GM15510 (cell line): ENCODE measurements around the gene SLC39A2.

Source experiments
- POLR2A ChIP-seq: IDR thresholded peaks from 3 replicates; pipeline ENCODE4 v1.6.1; 2011; ENCODE audit warnings: borderline replicate concordance; ENCODE audit not compliant: insufficient read length; ENCODE audit errors: extremely low read depth

SLC39A2 gene

DNA sequence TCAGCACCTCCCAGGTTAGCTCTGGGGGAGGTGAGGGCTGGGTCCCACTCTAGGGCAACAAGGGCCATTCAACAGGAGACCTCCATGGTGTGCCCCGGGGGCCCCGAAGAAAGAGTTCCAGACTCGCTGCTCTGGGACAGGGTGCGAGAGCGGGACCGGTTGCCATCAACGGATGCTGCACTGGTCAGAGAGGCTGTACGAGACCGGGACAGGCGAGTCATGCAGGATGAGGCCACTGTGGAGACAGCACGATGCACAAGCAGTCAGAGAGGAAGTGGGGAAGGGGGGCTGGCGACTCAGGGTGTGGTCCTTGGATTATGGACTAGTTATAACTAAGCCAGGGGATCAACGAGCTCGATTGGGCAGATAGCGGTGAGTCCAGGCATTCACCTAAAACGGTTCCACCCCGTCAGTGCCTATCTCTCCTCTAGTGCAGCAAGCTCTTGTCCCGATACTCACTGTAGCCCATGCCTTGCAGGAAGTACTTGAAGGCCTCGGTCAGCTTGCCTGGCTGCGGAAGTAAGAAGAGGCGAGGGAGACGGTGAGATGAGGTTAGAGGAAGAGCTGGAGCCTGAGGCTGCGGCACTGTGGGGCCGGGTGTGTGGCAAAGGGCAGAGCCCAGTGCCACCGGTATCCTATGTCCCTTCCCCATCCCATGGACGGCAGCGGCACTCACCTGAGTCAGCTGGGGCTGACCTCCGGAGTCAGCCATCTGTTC, 18.6 kb downstream of the SLC39A2 start:
- TF ChIP-seq POLR2A: no peak

DNA sequence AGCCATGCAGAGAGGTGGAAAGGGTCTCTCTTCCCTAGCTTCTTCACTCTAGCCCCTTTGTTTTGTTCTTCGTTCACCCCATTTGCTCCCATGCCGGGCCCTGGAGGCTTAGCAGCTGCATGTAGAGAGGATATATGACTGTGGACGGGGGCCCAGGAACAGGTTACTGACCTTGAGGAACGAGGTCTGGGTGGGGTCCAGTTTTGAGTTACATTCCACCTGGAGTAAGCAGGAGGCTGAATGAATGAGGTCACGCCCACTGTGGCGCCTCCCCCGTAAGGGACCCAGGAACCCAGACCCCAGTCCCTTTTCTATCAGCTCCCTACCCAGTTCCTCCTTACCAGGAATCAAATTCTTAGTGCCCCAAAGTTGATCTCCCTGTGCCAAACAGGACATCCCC, 19.2 kb downstream of the SLC39A2 start:
- TF ChIP-seq POLR2A: no peak

DNA sequence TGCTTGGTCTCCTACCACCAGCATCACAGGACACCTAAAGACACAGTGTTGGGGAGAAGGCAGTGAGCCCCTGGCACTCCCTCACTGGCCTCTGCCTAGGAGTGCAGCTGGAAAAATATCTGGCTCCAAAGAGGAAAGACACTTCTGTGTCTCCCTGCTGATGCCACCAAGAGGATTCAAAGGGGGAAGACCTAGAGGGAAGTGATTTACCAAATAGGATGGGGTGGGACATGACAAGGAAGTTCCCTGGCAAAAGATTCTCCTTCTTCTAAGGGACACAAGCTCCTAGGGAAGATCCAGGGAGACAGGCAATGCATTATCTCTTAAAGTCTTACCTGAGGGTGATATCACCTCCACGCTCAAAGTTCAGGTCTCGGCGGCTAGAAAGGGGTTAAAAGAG, 19.7 kb downstream of the SLC39A2 start:
- TF ChIP-seq POLR2A: no peak

DNA sequence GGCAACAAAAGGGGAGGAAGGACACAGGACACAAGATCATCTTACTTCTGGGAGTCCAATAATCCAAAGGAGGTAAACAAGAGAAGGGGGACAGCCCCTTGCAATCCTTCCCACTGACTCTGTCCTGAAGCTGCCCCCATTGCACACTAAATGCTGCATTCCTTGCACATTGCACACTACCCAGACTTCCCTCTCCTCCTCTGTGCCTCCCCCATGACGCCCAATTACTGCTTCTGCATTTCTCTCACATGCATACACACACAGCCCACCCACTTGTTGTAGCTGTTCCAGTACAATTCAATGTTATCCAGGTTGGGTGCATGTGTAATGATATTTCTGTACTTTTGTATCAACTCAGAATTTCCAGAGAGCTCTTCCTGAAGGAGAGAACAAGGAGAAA, 20.3 kb downstream of the SLC39A2 start:
- TF ChIP-seq POLR2A: no peak

DNA sequence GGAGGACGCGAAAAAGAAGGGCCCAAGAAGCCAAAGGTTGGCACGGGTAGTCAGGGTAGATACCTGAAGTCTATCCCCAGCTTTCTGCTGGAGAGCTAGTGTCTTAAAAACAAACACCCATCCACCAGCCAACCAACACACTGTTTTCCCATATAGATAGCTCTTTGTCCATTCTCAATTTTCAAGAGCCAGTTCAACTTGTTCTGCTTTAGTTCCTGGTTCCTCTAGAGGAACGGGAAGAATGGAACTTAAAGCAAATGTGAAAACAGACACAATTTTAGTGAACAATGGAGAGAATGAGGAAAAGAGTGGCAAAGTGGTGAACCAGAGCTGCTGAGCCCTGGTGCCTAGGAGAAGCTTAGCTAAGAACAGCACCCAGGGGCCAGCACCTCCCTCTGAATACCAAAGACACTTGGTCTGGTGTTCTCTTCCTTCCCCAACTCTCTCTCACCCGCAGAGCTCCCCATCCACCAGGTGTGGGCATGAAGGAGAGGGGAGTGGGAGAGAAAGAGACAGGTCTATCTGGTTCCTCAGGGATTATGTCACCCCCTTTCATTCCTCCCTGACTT, 22.0 kb downstream of the SLC39A2 start:
- no peak for TF ChIP-seq POLR2A

DNA sequence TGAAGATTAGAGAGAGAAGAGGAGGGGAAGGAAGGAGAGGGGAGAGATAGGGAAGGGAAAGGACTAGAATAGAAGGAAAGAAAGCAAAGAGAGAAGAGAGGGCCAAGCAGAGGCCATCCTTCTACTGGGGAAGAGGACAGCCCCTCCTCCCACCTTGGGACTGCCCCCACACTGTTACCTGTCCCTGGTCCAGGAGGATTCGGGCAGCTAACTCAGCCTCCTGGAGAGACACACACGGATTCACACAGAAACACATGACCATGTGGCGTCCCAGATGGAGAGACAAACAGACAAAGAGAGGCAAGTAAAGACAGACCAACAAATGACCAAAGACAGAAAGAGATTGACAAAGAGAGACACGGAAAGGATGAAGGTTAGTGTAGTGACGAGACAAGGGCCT, 23.6 kb downstream of the SLC39A2 start:
- TF ChIP-seq POLR2A: no peak

DNA sequence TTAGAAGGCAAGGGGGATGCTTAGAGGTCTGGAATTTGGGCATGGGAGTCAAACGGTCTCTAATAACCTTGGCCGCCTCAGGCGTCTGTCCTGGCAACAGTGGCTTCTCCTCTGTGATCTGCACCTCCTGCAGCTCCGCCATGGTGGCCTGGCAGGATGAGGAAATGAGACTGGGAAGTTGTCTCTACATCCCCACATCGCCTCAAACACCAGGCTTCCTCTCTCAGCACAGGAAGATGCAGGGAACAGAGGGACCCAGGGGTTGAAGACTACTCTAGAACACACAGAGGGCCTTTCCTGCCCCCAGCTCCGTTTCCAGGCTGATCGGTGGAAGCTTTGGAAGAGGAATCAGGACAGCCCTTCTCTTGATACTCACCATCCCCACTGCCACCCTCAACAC, 24.1 kb downstream of the SLC39A2 start:
- no peak for TF ChIP-seq POLR2A

DNA sequence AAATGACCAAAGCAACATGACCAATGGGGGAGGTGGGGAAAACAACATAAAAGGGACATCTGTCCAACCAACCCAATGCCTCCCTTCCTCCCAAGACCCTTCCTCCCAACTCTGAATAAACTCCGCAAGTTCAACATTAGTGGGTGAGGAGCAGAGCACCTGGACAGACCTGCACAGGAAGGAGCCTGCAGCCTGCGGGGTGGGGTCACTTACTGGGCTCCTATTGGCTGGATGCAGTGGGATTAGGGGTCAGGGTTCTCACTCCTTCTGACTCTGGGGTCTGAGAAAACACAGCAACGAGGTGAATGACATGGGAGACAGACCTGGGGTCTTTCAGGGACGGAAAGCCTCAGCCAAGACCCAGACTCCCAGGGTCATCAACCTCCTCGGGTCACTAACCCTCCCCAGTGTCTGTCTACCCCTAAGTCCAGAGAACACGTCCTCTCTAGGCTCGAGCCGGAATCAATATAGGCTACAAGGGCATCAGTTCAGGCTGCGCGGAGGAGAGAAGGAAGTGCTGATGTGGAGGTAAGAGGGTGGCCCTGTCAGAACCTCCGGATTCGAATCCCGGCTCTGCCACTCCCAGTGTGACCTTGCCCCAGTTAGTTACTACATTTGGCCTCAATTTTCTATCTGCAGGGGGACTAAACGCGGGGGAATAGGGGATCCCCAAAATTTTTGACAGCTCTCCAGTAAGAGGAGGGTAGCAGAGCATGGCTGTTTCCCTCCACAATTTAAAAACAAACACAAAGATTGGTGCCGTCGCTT, 24.9 kb downstream of the SLC39A2 start:
- TF ChIP-seq POLR2A: no peak

DNA sequence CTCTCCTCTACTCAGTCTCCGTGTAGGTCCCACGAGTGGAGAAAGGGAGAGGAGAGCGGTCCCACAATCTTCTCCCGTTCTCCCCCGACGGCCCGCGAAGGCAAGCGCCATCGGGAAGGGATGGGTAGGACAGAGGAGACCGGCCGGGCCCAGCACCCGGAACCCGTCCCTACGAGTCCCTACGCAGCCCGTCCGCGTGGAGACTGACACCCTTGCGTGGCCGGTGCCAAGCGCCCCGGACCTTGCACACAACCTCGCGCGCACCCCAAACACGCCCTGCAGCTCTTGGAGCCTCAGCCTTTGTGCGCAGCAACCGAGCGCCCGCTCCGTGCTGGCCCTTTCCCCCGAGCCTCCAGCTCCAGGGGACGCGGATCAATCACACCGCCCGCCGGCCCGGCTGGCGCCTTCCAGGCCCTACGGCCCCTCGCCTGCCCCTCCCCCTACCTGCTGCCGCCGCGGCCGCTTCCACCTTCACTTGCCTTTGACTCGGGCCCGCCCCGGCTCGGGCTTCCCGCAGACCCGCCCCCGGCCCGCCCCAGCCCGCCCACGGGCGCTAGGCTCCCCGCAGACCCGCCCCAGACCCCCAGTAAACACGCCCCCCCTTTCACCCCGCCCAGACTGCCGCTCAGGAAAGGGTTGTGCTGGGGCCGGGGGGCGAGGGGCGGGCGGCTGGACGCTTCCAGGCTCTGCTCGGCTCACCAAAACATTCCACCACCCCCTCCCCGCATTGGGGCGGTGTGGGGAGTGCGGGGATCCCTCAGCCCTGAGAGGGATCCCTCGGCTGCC, 25.7 kb downstream of the SLC39A2 start, which contains the start of gene NDRG2:
TSS of gene NDRG2 (minus strand) at position 477 of the 786 bp plus-strand sequence. CDS start 1,746 bp downstream, outside the sequence.
- TF ChIP-seq POLR2A: no peak

DNA sequence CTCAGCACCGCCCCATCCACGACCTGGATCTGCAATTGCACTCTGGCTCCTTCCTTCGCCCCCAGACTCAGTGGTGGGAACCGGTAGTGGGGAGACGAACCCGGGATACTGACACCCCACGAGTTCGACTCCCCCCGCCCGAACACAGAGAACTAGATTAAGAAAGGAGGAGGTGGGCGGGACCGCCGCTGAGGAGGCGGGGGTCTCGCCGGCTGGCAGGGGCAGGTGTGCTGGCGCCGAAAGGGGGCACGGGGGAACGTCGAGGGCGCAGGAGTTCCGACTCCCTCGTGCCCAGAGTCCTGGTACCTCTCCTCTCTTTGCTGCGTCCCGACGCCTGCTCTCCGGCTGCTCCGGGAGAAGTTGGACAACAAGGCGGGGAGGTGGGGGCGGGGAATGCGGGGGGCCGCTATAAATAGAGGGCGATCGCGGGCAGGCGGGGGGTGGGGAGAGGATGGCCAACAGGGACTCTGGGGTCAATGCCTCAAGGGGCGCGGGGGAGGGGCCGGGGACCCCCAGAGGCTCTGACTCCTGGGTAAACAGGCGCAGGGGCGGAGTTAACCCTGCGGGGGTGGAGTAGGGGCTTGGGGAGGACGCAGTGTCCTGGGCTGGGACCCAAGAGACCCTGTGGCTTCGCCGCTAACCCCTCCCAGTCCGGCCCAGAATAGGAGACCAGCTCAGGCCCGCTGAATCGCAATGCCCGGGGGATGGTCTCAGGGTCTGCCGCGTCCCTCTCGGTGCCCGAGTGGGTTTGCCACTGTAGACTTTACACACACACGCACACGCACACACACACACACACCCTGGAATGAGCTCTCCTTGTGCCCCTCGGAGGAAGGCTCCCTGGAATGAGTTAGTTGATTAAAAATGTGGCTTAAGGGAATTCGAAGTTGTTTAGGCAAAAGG, 26.5 kb downstream of the SLC39A2 start:
- no peak for TF ChIP-seq POLR2A

DNA sequence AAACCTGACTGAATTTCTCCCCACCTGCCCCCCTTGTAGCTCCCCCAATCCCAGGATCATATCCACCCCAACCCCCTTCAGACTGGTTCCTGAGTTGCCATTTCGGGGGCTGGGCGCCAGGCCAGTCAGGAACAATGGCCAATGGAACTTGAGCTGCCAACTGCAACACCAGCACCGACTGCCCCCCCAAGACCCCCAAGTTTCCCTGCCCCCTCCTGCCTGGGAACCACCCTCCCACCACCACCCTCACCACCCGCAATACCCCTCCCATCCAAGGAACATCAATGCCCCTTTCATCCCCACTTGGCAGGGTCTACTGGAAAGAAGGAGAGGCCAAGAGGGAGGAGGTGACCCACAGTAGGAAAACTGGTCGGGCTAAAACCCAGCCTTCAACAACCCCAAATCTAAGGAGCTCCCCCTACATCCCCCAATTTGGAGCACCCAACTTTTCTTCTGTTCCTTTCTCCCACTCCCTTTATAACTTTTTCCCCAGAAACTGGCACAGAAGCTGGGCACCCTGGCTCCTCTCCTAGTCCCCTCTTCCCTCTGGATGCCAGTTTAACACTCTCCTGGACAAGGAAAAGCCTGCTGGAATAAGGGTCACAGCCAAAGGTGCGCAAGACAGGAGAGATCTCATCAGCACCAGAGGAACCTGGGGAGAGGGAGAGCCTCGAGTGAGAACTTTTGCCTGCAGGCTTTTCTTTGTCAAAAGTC, 27.3 kb downstream of the SLC39A2 start:
- no peak for TF ChIP-seq POLR2A

DNA sequence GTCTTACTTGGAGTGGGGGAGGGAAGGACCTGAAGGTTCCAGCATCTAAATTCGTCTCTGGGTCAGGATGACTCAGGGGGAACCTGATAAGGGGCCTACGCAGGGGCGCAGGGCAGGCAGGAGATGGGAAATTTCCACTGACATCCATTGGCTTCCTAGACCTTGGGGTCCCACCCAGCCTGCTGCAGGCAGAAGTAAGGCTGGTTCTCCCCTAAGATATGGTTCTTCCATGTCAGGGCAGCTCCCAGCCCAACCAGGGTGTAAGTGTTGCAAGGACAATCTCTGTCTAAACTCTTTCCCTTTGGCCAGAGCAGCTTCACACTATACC, 27.9 kb downstream of the SLC39A2 start:
- TF ChIP-seq POLR2A: no peak

DNA sequence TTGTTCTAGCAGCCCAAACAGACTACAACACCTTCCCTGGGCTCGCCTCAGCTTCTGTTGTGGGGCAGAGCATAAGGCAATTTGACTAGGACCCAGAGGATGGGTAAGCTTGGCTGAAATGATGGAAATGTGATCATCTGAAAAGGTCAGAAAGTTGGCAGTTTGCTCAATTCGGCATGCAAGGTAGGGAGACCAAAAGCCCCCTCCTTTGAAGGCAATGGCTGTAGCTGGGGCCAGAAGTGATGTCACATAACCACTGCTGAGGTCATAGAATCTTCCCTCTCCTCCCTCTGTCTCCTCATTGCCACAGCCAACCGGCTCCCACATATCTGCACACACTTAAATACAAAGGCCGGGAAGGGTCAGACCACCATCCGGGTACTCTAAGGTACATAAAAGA, 30.8 kb downstream of the SLC39A2 start, which contains the start of gene TPPP2:
TSS of gene TPPP2 (plus strand) at position 301 of the 400 bp plus-strand sequence. CDS start 365 bp downstream, outside the sequence.
- no peak for TF ChIP-seq POLR2A
